ENCODE measurements around the gene PDZD4.

DNA sequence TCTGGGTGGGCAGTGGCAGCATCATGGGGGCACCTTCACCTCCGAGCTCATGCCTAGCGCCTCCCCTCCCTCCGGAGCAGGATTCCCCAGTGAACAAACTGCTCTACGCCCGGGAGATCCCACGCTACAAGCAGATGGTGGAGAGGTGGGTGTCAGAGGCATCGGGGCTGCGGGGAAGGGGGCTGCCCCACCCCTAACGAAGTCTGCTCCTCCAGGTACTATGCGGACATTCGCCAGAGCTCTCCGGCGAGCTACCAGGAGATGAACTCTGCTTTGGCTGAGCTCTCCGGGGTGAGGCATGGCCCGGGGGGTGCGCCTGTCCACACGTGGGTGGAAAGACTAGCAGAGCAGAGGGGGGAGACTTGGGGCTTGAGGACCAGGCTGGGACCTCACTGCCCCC, 52.2 kb downstream of the PDZD4 start:
- no peak for TF ChIP-seq EZH2 (IDR thresholded peaks at IDR 0.05; ENCODE audit: low read depth, unreplicated experiment)
- TF ChIP-seq, protein P1, sequence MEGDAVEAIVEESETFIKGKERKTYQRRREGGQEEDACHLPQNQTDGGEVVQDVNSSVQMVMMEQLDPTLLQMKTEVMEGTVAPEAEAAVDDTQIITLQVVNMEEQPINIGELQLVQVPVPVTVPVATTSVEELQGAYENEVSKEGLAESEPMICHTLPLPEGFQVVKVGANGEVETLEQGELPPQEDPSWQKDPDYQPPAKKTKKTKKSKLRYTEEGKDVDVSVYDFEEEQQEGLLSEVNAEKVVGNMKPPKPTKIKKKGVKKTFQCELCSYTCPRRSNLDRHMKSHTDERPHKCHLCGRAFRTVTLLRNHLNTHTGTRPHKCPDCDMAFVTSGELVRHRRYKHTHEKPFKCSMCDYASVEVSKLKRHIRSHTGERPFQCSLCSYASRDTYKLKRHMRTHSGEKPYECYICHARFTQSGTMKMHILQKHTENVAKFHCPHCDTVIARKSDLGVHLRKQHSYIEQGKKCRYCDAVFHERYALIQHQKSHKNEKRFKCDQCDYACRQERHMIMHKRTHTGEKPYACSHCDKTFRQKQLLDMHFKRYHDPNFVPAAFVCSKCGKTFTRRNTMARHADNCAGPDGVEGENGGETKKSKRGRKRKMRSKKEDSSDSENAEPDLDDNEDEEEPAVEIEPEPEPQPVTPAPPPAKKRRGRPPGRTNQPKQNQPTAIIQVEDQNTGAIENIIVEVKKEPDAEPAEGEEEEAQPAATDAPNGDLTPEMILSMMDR (conservative IDR thresholded peaks at IDR 0.05; ENCODE audit: low read depth in 2 of 2): no peak

All from GM23338 (cell line).